DOHH2 (cell line): ENCODE results near the gene HEXA.

Source experiments
- H3F3A ChIP-seq: fragments of 200-600 bp; sonication (generic), shearing (Covaris generic); 2 replicates; pipeline ENCODE4 v1.6.0; 2016; ENCODE audit warnings: antibody characterized with exemption, mild to moderate bottlenecking; ENCODE audit not compliant: control insufficient read depth, insufficient read depth
- H3K27ac ChIP-seq: fragments of 200-600 bp; sonication (generic); 2 replicates; pipeline ENCODE4 v1.5.1; 2014; ENCODE audit warnings: low read depth, mild to moderate bottlenecking, low read length, moderate library complexity
- H3K27me3 ChIP-seq: fragments of 200-600 bp; sonication (generic); 2 replicates; pipeline ENCODE4 v1.6.1; 2014; ENCODE audit warnings: mild to moderate bottlenecking, low read length, mixed read lengths; ENCODE audit not compliant: control insufficient read depth
- H3K36me3 ChIP-seq: fragments of 200-600 bp; sonication (generic); 2 replicates; pipeline ENCODE4 v1.6.1; 2014; ENCODE audit warnings: mild to moderate bottlenecking, low read length, moderate library complexity, mixed read lengths; ENCODE audit not compliant: control insufficient read depth
- H3K4me1 ChIP-seq: fragments of 200-600 bp; sonication (generic); 2 replicates; pipeline ENCODE4 v1.6.1; 2014; ENCODE audit warnings: mild to moderate bottlenecking, low read length, mixed read lengths; ENCODE audit not compliant: control insufficient read depth
- H3K4me2 ChIP-seq: fragments of 200-600 bp; sonication (generic); 2 replicates; pipeline ENCODE4 v1.6.0; 2014; ENCODE audit warnings: mild to moderate bottlenecking, low read length, moderate library complexity
- H3K4me3 ChIP-seq: fragments of 200-600 bp; sonication (generic); 2 replicates; pipeline ENCODE4 v1.5.1; 2014; ENCODE audit warnings: mild to moderate bottlenecking, low read length, mixed read lengths
- H3K79me2 ChIP-seq: fragments of 200-600 bp; sonication (generic); 2 replicates; pipeline ENCODE4 v1.6.1; 2014; ENCODE audit warnings: mild to moderate bottlenecking, low read length, mixed read lengths; ENCODE audit not compliant: control insufficient read depth
- H3K9me2 ChIP-seq: fragments of 200-600 bp; sonication (generic); replicated peaks from 2 replicates; pipeline ENCODE4 v1.6.1; 2014; ENCODE audit warnings: mild to moderate bottlenecking, low read length, mixed read lengths; ENCODE audit not compliant: control insufficient read depth
- H3K9me3 ChIP-seq: fragments of 200-600 bp; sonication (generic); 2 replicates; pipeline ENCODE4 v1.6.1; 2014; ENCODE audit warnings: antibody characterized with exemption, low read length, mixed read lengths; ENCODE audit not compliant: control insufficient read depth, insufficient read depth
- H4K20me1 ChIP-seq: fragments of 200-600 bp; sonication (generic); 2 replicates; pipeline ENCODE4 v1.6.0; 2014; ENCODE audit warnings: low read depth, mild to moderate bottlenecking, antibody characterized with exemption, low read length, moderate library complexity; ENCODE audit not compliant: control insufficient read depth, insufficient read depth
- CTCF ChIP-seq: fragments of 200-600 bp; sonication (generic); IDR thresholded peaks from one replicate; pipeline ENCODE4 v1.5.1; 2014; ENCODE audit warnings: antibody characterized with exemption, mild to moderate bottlenecking, low read depth, low read length; ENCODE audit not compliant: poor library complexity, severe bottlenecking
- EZH2phosphoT487 ChIP-seq: fragments of 200-600 bp; sonication (generic); IDR thresholded peaks from 2 replicates; pipeline ENCODE4 v1.6.1; 2017; ENCODE audit warnings: borderline replicate concordance, mild to moderate bottlenecking, antibody characterized with exemption, low read length, moderate library complexity, mixed read lengths

The HEXA gene

DNA sequence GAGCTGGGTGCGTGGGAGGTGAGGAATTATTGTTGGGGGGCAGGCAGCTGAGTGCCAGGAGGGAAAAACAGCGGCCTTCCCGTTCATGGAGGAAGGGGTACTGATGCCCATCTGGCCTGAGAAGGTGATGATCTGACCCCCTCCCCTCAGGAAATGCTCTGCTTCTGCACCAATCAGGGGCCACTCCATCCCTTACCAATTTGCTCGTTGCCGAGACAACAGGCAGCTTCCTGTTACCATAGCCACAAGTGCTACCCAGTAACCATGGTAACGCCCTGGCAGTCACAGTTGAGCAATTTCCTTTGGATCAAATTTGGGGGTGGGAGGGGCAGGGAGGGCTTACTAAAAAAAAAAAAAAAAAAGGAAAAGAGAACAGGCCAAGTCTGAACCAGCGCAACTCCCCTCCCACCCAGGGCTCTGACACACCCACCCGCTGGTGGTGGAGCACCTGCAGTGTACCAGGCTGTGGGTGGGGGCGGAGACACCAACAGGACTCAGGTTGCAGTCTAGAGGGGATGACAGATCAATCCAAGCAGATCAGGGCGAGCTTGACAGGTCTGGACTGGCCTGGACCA, 69.5 kb downstream of the HEXA start:
- Histone ChIP-seq H3K27me3 (0 out of 2 replicates have a peak, but pooled peaks cover 2% of the 10 kb centered on the region), H3K9me3 (no peaks in the 10 kb centered on the region), H3K9me2 (no peaks in the 10 kb centered on the region), H3K27ac (no peak overlapping the region), H3F3A (no peaks in the 10 kb centered on the region), H3K4me1 (no peaks in the 10 kb centered on the region), H3K4me2 (no peak overlapping the region), H3K4me3 (no peak overlapping the region), H3K36me3 (no peaks in the 10 kb centered on the region), H3K79me2 (no peaks in the 10 kb centered on the region), H4K20me1 (no peaks in the 10 kb centered on the region)
- TF ChIP-seq EZH2phosphoT487: no peak
- TF ChIP-seq CTCF: no peak

- no peaks in the 10 kb centered on the region for H3K36me3 ChIP-seq
- H3K4me3 ChIP-seq: no peak overlapping the region
- H3F3A ChIP-seq: no peaks in the 10 kb centered on the region
- no peaks in the 10 kb centered on the region for H4K20me1 ChIP-seq
- H3K79me2 ChIP-seq: no peaks in the 10 kb centered on the region
- no peaks in the 10 kb centered on the region for H3K4me1 ChIP-seq
- no peaks in the 10 kb centered on the region for H3K9me3 ChIP-seq
- 0 out of 2 replicates have a peak, but pooled peaks cover 2% of the 10 kb centered on the region for H3K27me3 ChIP-seq
- no peak overlapping the region for H3K4me2 ChIP-seq
- H3K9me2 ChIP-seq: no peaks in the 10 kb centered on the region
- TF ChIP-seq EZH2phosphoT487: no peak
- no peak for TF ChIP-seq CTCF
- no peak overlapping the region for H3K27ac ChIP-seq
Measured at GRCh38 chr15:72304596-72304995, 71.2 kb downstream of the HEXA start.

GRCh38 chr15:72302955-72303354, 72.9 kb downstream of the HEXA start:
- no peaks in the 10 kb centered on the region for H3K36me3 ChIP-seq
- no peaks in the 10 kb centered on the region for H3K9me3 ChIP-seq
- H3K79me2 ChIP-seq: no peaks in the 10 kb centered on the region
- no peak for TF ChIP-seq CTCF
- H3K27ac ChIP-seq: no peak overlapping the region
- no peak overlapping the region for H3K4me3 ChIP-seq
- H3K4me1 ChIP-seq: no peaks in the 10 kb centered on the region
- H4K20me1 ChIP-seq: no peaks in the 10 kb centered on the region
- H3K9me2 ChIP-seq: no peaks in the 10 kb centered on the region
- H3K4me2 ChIP-seq: no peak overlapping the region
- 0 out of 2 replicates have a peak, but pooled peaks cover 2% of the 10 kb centered on the region for H3K27me3 ChIP-seq
- H3F3A ChIP-seq: no peaks in the 10 kb centered on the region
